Lung (tissue), 12 donors: ENCODE data around the gene EZH1. TPM values are rescaled to one million over a fixed set of nuclear protein-coding genes. Genes with fewer than 3 reads are reported as not detected.
A peak's percentile ranks its signal among the peaks of the same experiment; 100 is the strongest.

Experiments
- ATAC-seq: fragments of 200-7000 bp; cut with Tn5 transposase; one replicate; pipeline ENCODE4 v1.9.1; 2020; ENCODE audit warnings: moderate number of reproducible peaks; ENCODE audit not compliant: insufficient read depth, low FRiP score
- DNase-seq, 3 donors: peaks; one replicate each; pipeline ENCODE4 v3.0.0-alpha.2; 2013 to 2017
- H3K27ac ChIP-seq, 2 donors: one replicate each; pipeline ENCODE4 v1.5.1; 2013; ENCODE audit warnings: mild to moderate bottlenecking in 2 of 2, moderate library complexity in 2 of 2, control low read depth in 1 of 2, inconsistent platforms in 1 of 2, low read depth in 1 of 2, low read length in 1 of 2
- H3K27me3 ChIP-seq, 3 donors: one replicate each; pipeline ENCODE4 v1.5.1; 2013; ENCODE audit warnings: low read length in 2 of 3; ENCODE audit not compliant: control insufficient read depth in 3 of 3, insufficient read depth in 3 of 3
- H3K36me3 ChIP-seq, 4 donors: one replicate each; pipeline ENCODE4 v1.5.1; 2013; ENCODE audit warnings: low read length in 4 of 4, mild to moderate bottlenecking in 1 of 4, moderate library complexity in 1 of 4; ENCODE audit not compliant: control insufficient read depth in 4 of 4, insufficient read depth in 4 of 4
- H3K4me1 ChIP-seq, 5 donors: one replicate each; pipeline ENCODE4 v1.5.1; 2013; ENCODE audit warnings: low read length in 5 of 5, mild to moderate bottlenecking in 2 of 5, moderate library complexity in 1 of 5; ENCODE audit not compliant: control insufficient read depth in 5 of 5, insufficient read depth in 5 of 5
- H3K4me3 ChIP-seq: one replicate; pipeline ENCODE4 v1.5.1; 2013; ENCODE audit warnings: mild to moderate bottlenecking, control low read depth, moderate library complexity
- H3K9ac ChIP-seq, 2 donors: one replicate each; pipeline ENCODE4 v1.5.1; 2013; ENCODE audit warnings: low read length in 2 of 2, control low read depth in 1 of 2; ENCODE audit not compliant: insufficient read depth in 1 of 2
- H3K9me3 ChIP-seq, 4 donors: one replicate each; pipeline ENCODE4 v1.5.1; 2013; ENCODE audit warnings: low read length in 3 of 4, mild to moderate bottlenecking in 1 of 4, moderate library complexity in 1 of 4; ENCODE audit not compliant: control insufficient read depth in 4 of 4, insufficient read depth in 3 of 4
- CTCF ChIP-seq: IDR thresholded peaks from 2 replicates; pipeline ENCODE4 v1.5.1; 2012; ENCODE audit warnings: mild to moderate bottlenecking; ENCODE audit errors: control extremely low read depth, extremely low read depth
- WGBS, 2 donors: extraction: QIAGEN DNeasy Blood & Tissue Kit; methylation state at CpG; one replicate each; pipeline ENCODE4 v1.1.7; 2013; 5-methylcytosine and 5-hydroxymethylcytosine counted together
- polyA plus RNA-seq, 2 donors: library from polyadenylated mRNA; stranded (reverse); fragments of 200-250 nt; gene quantifications; one replicate each; pipeline ENCODE4 v1.2.1, GENCODE V29; 2013
- total RNA-seq, 2 donors: library from RNA; depleted of rRNA in 1 of 2; stranded (reverse); fragments of >200 nt in 1 of 2; gene quantifications; one replicate each; pipeline ENCODE4 v1.2.1, GENCODE V29; 2014 to 2021
- donor health status: control.
- donor health status: control.
- donor health status: Bipolar disorder and iron deficiency.
- donor health status: healthy.
- donor health status: DM: yes; HTN: yes; CAD: no.

EZH1 gene
- total and polyA plus RNA-seq, 4 donors: 20.7 to 53.2 (median 27.4) TPM

GRCh38 chr17:42740699-42741098, 4.1 kb downstream of the EZH1 start:
- Histone ChIP-seq H3K9ac (no peak overlapping the region), H3K36me3 (no peaks in the 10 kb centered on the region), H3K9me3 (no peaks in the 10 kb centered on the region), H3K27ac (no peak overlapping the region), H3K27me3 (no peaks in the 10 kb centered on the region), H3K4me3 (no peak overlapping the region), H3K4me1 (peaks cover 0 to 14% (median 6%) of the 10 kb centered on the region in 5 donors)
- DNase-seq (peak in 1 of 3 donors; percentile 15), ATAC-seq (no peak)
- WGBS, 2 donors: 71 to 88% methylated on average over 1 of the region's 1 CpG
- TF ChIP-seq CTCF: no peak

- ATAC-seq (no peak), DNase-seq (no peak)
- Histone ChIP-seq H3K9ac (no peak overlapping the region), H3K27me3 (no peaks in the 10 kb centered on the region), H3K36me3 (peaks cover 19 to 40% (median 26%) of the 10 kb centered on the region in 4 donors), H3K4me1 (no peaks in the 10 kb centered on the region), H3K27ac (no peak overlapping the region), H3K4me3 (no peak overlapping the region), H3K9me3 (no peaks in the 10 kb centered on the region)
- no peak for TF ChIP-seq CTCF
- WGBS, 2 donors: 98 to 99% methylated on average over 6 of the region's 6 CpGs
These were observed 19.7 kb downstream of the EZH1 start for GRCh38 chr17:42725143-42725542.

- no peak overlapping the region for H3K27ac ChIP-seq
- no peaks in the 10 kb centered on the region for H3K4me1 ChIP-seq
- DNase-seq (no peak), ATAC-seq (no peak)
- 80 to 92% methylated on average over 3 of the region's 3 CpGs for WGBS, 2 donors
- no peaks in the 10 kb centered on the region for H3K9me3 ChIP-seq
- H3K27me3 ChIP-seq: no peaks in the 10 kb centered on the region
- H3K9ac ChIP-seq: no peak overlapping the region
- H3K36me3 ChIP-seq: peaks cover 21 to 46% (median 32%) of the 10 kb centered on the region in 4 donors
- no peak overlapping the region for H3K4me3 ChIP-seq
- TF ChIP-seq CTCF: no peak
These were observed 21.2 kb downstream of the EZH1 start for GRCh38 chr17:42723636-42724035.

GRCh38 chr17:42720996-42721583, 23.8 kb downstream of the EZH1 start:
- H3K27me3 ChIP-seq: no peaks in the 10 kb centered on the region
- H3K9me3 ChIP-seq: no peaks in the 10 kb centered on the region
- DNase-seq: peak; percentile 29 to 87 (median 83)
- peak; percentile 56 for TF ChIP-seq CTCF
- no peak overlapping the region for H3K4me3 ChIP-seq
- peaks cover 31 to 53% (median 43%) of the 10 kb centered on the region in 4 donors for H3K36me3 ChIP-seq
- H3K27ac ChIP-seq: no peak overlapping the region
- no peak overlapping the region for H3K9ac ChIP-seq
- ATAC-seq: no peak
- 6 to 22% methylated on average over 2 of the region's 2 CpGs for WGBS, 2 donors
- H3K4me1 ChIP-seq: no peaks in the 10 kb centered on the region
